GM23338 (cell line): ENCODE measurements around the gene BPIFB6. TPM values are rescaled to one million over a fixed set of nuclear protein-coding genes. Genes with fewer than 3 reads are reported as not detected.

Source experiments
- ATAC-seq: fragments of 200-7000 bp; cut with Tn5 transposase; 3 replicates; pipeline ENCODE4 v1.9.1; 2020
- DNase-seq: peaks from one replicate; pipeline ENCODE4 v3.0.0-alpha.2; 2015; ENCODE audit warnings: low spot score
- H2AFZ ChIP-seq: fragments of 200-600 bp; sonication (generic); 2 replicates; pipeline ENCODE4 v1.8.0; 2016; ENCODE audit warnings: antibody characterized with exemption, mild to moderate bottlenecking, moderate library complexity
- H3F3A ChIP-seq: fragments of 200-600 bp; sonication (generic); replicated peaks from 2 replicates; pipeline ENCODE4 v1.8.0; 2017; ENCODE audit warnings: antibody characterized with exemption, mixed run types, low read depth
- H3K27ac ChIP-seq: fragments of 200-600 bp; sonication (generic); 2 replicates; pipeline ENCODE4 v1.6.1; 2016; ENCODE audit warnings: low read depth
- H3K27me3 ChIP-seq: fragments of 200-600 bp; sonication (generic); 2 replicates; pipeline ENCODE4 v1.8.0; 2016; ENCODE audit warnings: mild to moderate bottlenecking, mixed run types, moderate library complexity; ENCODE audit not compliant: insufficient read depth
- H3K36me3 ChIP-seq: fragments of 200-600 bp; sonication (generic); 2 replicates; pipeline ENCODE4 v1.8.0; 2016; ENCODE audit warnings: mild to moderate bottlenecking; ENCODE audit not compliant: insufficient read depth
- H3K4me1 ChIP-seq: fragments of 200-600 bp; sonication (generic); 2 replicates; pipeline ENCODE4 v1.8.0; 2016; ENCODE audit warnings: mild to moderate bottlenecking, moderate library complexity; ENCODE audit not compliant: insufficient read depth
- H3K4me2 ChIP-seq: fragments of 200-600 bp; sonication (generic); 2 replicates; pipeline ENCODE4 v1.7.1; 2017; ENCODE audit warnings: mixed run types
- H3K4me3 ChIP-seq: fragments of 200-600 bp; sonication (generic); 2 replicates; pipeline ENCODE4 v1.6.1; 2016; ENCODE audit warnings: mixed run types
- H3K79me2 ChIP-seq: fragments of 200-600 bp; sonication (generic); replicated peaks from 2 replicates; pipeline ENCODE4 v1.8.0; 2017; ENCODE audit warnings: mild to moderate bottlenecking; ENCODE audit not compliant: insufficient read depth
- H3K9me2 ChIP-seq: fragments of 200-600 bp; sonication (generic); 2 replicates; pipeline ENCODE4 v1.8.0; 2017; ENCODE audit not compliant: insufficient read depth
- H4K20me1 ChIP-seq: fragments of 200-600 bp; sonication (generic); replicated peaks from 2 replicates; pipeline ENCODE4 v1.8.0; 2017; ENCODE audit warnings: mild to moderate bottlenecking; ENCODE audit not compliant: insufficient read depth
- H3K27ac Mint-ChIP-seq: 2 replicates; pipeline ENCODE4 v1.8.0; 2020; ENCODE audit warnings: inconsistent platforms, mild to moderate bottlenecking, moderate library complexity, mixed read lengths
- H3K27me3 Mint-ChIP-seq: 3 replicates; pipeline ENCODE4 v1.8.0; 2022; ENCODE audit warnings: low read depth, mild to moderate bottlenecking, moderate library complexity, mixed read lengths, inconsistent platforms; ENCODE audit not compliant: insufficient read depth, poor library complexity
- H3K36me3 Mint-ChIP-seq: 3 replicates; pipeline ENCODE4 v1.8.0; 2021; ENCODE audit warnings: low read depth, mild to moderate bottlenecking, inconsistent platforms, moderate library complexity, mixed read lengths
- H3K4me1 Mint-ChIP-seq: 3 replicates; pipeline ENCODE4 v1.8.0; 2020; ENCODE audit warnings: mild to moderate bottlenecking, inconsistent platforms, mixed read lengths
- H3K4me3 Mint-ChIP-seq: 3 replicates; pipeline ENCODE4 v1.8.0; 2021; ENCODE audit warnings: moderate library complexity, mild to moderate bottlenecking, inconsistent platforms, mixed read lengths
- H3K9me3 Mint-ChIP-seq: 3 replicates; pipeline ENCODE4 v1.8.0; 2020; ENCODE audit warnings: moderate library complexity, mild to moderate bottlenecking, inconsistent platforms, mixed read lengths
- CREB1 ChIP-seq: fragments of 250-450 bp; sonication (Bioruptor Pico); IDR thresholded peaks from 2 replicates; pipeline ENCODE4 v1.5.0; 2020; ENCODE audit warnings: low read depth, mild to moderate bottlenecking, moderate library complexity
- EZH2 ChIP-seq: fragments of 200-600 bp; sonication (generic); IDR thresholded peaks from one replicate; pipeline ENCODE4 v1.8.0; 2017; ENCODE audit warnings: antibody characterized with exemption, mild to moderate bottlenecking, low read depth; ENCODE audit not compliant: unreplicated experiment
- EZH2phosphoT487 ChIP-seq: fragments of 200-600 bp; sonication (generic); IDR thresholded peaks from one replicate; pipeline ENCODE4 v1.8.1; 2018; ENCODE audit warnings: antibody characterized with exemption; ENCODE audit not compliant: unreplicated experiment
- JUNB ChIP-seq: IDR thresholded peaks from one replicate; pipeline ENCODE4 v1.6.1; 2016; ENCODE audit warnings: antibody characterized with exemption; ENCODE audit not compliant: unreplicated experiment
- NANOG ChIP-seq: IDR thresholded peaks from 2 replicates; pipeline ENCODE4 v1.6.1; 2016; ENCODE audit warnings: antibody characterized with exemption, borderline replicate concordance
- POLR2AphosphoS5 ChIP-seq: IDR thresholded peaks from 2 replicates; pipeline ENCODE4 v1.6.1; 2016; ENCODE audit warnings: antibody characterized with exemption, low read depth
- STAT1 ChIP-seq: IDR thresholded peaks from one replicate; pipeline ENCODE4 v1.6.1; 2016; ENCODE audit warnings: antibody characterized with exemption; ENCODE audit not compliant: unreplicated experiment
- ZNF114 ChIP-seq: fragments of 250-450 bp; sonication (Bioruptor Pico); IDR thresholded peaks from 2 replicates; pipeline ENCODE4 v1.5.0; 2020; ENCODE audit warnings: mild to moderate bottlenecking, moderate library complexity
- ZNF331 ChIP-seq: fragments of 250-450 bp; sonication (Bioruptor Pico); IDR thresholded peaks from 2 replicates; pipeline ENCODE4 v1.5.0; 2020; ENCODE audit warnings: low read depth, mild to moderate bottlenecking, moderate library complexity
- polyA plus RNA-seq: library from polyadenylated mRNA; unstranded; fragments of >200 nt; fragmentation: Nextera tagmentation; extraction: Ambion mirVana; gene quantifications from 2 replicates; pipeline ENCODE4 v1.2.1, GENCODE V29; 2016
- total RNA-seq: library from RNA; depleted of rRNA; stranded (reverse); fragments of >200 nt; shearing (Covaris generic); gene quantifications from 2 replicates; pipeline ENCODE4 v1.2.3, GENCODE V29; 2014
- TF ChIP-seq, protein P1 (sequence below), 2 experiments: fragments of 200-600 bp in 1 of 2; sonication (generic) in 1 of 2; conservative IDR thresholded peaks; 2 replicates each; pipeline versions ENCODE4 v1.5.1 to v1.6.1; 2016 to 2017; ENCODE audit warnings: antibody characterized with exemption in 2 of 2, low read depth in 2 of 2, mild to moderate bottlenecking in 2 of 2, moderate library complexity in 1 of 2
- TF ChIP-seq, protein P2 (sequence below): IDR thresholded peaks from 2 replicates; pipeline ENCODE4 v1.6.1; 2016; ENCODE audit warnings: antibody characterized with exemption
- TF ChIP-seq, protein P3 (sequence below): fragments of 250-450 bp; sonication (Bioruptor Pico); IDR thresholded peaks from 2 replicates; pipeline ENCODE4 v1.5.0; 2020; ENCODE audit warnings: mild to moderate bottlenecking, moderate library complexity

Gene BPIFB6
- total and polyA plus RNA-seq, 2 experiments from 2014 or later = not detected

DNA sequence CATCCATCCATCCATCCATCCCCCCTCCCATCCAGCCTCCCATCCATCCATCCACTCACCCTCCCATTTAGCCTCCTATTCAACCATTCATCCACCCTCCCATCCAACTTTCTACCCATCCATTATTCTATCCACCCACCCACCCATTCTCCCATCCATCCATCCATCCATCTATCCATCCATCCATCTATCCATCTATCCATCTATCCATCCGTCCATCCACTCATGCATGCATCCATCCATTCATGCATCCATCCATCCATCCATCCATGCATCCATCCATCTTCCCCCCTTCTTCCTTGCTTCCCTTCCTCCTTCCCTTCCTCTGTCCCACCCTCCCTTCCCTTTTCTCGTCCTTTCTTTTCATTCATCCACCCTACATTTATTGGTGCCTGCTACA is 43.2 kb downstream of the BPIFB6 start:
- Histone ChIP-seq H3K27ac (no peak overlapping the region), H3K9me2 (no peaks in the 10 kb centered on the region), H3F3A (no peaks in the 10 kb centered on the region), H4K20me1 (no peaks in the 10 kb centered on the region), H2AFZ (no peak overlapping the region), H3K4me3 (no peak overlapping the region), H3K4me2 (no peak overlapping the region), H3K4me1 (no peaks in the 10 kb centered on the region), H3K36me3 (no peaks in the 10 kb centered on the region), H3K79me2 (no peaks in the 10 kb centered on the region), H3K27me3 (no peaks in the 10 kb centered on the region)
- Mint-ChIP-seq H3K4me3 (no peak overlapping the region), H3K9me3 (no peaks in the 10 kb centered on the region; the same call in 2 of the 3 replicates), H3K36me3 (no peaks in the 10 kb centered on the region), H3K27me3 (no peaks in the 10 kb centered on the region), H3K4me1 (no peaks in the 10 kb centered on the region), H3K27ac (no peak overlapping the region)
- no peak for DNase-seq
- ATAC-seq = no peak
- TF ChIP-seq, protein P1, sequence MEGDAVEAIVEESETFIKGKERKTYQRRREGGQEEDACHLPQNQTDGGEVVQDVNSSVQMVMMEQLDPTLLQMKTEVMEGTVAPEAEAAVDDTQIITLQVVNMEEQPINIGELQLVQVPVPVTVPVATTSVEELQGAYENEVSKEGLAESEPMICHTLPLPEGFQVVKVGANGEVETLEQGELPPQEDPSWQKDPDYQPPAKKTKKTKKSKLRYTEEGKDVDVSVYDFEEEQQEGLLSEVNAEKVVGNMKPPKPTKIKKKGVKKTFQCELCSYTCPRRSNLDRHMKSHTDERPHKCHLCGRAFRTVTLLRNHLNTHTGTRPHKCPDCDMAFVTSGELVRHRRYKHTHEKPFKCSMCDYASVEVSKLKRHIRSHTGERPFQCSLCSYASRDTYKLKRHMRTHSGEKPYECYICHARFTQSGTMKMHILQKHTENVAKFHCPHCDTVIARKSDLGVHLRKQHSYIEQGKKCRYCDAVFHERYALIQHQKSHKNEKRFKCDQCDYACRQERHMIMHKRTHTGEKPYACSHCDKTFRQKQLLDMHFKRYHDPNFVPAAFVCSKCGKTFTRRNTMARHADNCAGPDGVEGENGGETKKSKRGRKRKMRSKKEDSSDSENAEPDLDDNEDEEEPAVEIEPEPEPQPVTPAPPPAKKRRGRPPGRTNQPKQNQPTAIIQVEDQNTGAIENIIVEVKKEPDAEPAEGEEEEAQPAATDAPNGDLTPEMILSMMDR (conservative IDR thresholded peaks at IDR 0.05; ENCODE audit: low read depth in 2 of 2) = no peak
- TF ChIP-seq STAT1 (no peak), EZH2phosphoT487 (no peak), POLR2AphosphoS5 (no peak), EZH2 (no peak), ZNF331 (CRISPR knock-in tag) (no peak), JUNB (no peak), NANOG (no peak), CREB1 (CRISPR knock-in tag) (no peak), ZNF114 (CRISPR knock-in tag) (no peak)
- TF ChIP-seq, protein P2, sequence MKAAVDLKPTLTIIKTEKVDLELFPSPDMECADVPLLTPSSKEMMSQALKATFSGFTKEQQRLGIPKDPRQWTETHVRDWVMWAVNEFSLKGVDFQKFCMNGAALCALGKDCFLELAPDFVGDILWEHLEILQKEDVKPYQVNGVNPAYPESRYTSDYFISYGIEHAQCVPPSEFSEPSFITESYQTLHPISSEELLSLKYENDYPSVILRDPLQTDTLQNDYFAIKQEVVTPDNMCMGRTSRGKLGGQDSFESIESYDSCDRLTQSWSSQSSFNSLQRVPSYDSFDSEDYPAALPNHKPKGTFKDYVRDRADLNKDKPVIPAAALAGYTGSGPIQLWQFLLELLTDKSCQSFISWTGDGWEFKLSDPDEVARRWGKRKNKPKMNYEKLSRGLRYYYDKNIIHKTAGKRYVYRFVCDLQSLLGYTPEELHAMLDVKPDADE = no peak
- TF ChIP-seq, protein P3, sequence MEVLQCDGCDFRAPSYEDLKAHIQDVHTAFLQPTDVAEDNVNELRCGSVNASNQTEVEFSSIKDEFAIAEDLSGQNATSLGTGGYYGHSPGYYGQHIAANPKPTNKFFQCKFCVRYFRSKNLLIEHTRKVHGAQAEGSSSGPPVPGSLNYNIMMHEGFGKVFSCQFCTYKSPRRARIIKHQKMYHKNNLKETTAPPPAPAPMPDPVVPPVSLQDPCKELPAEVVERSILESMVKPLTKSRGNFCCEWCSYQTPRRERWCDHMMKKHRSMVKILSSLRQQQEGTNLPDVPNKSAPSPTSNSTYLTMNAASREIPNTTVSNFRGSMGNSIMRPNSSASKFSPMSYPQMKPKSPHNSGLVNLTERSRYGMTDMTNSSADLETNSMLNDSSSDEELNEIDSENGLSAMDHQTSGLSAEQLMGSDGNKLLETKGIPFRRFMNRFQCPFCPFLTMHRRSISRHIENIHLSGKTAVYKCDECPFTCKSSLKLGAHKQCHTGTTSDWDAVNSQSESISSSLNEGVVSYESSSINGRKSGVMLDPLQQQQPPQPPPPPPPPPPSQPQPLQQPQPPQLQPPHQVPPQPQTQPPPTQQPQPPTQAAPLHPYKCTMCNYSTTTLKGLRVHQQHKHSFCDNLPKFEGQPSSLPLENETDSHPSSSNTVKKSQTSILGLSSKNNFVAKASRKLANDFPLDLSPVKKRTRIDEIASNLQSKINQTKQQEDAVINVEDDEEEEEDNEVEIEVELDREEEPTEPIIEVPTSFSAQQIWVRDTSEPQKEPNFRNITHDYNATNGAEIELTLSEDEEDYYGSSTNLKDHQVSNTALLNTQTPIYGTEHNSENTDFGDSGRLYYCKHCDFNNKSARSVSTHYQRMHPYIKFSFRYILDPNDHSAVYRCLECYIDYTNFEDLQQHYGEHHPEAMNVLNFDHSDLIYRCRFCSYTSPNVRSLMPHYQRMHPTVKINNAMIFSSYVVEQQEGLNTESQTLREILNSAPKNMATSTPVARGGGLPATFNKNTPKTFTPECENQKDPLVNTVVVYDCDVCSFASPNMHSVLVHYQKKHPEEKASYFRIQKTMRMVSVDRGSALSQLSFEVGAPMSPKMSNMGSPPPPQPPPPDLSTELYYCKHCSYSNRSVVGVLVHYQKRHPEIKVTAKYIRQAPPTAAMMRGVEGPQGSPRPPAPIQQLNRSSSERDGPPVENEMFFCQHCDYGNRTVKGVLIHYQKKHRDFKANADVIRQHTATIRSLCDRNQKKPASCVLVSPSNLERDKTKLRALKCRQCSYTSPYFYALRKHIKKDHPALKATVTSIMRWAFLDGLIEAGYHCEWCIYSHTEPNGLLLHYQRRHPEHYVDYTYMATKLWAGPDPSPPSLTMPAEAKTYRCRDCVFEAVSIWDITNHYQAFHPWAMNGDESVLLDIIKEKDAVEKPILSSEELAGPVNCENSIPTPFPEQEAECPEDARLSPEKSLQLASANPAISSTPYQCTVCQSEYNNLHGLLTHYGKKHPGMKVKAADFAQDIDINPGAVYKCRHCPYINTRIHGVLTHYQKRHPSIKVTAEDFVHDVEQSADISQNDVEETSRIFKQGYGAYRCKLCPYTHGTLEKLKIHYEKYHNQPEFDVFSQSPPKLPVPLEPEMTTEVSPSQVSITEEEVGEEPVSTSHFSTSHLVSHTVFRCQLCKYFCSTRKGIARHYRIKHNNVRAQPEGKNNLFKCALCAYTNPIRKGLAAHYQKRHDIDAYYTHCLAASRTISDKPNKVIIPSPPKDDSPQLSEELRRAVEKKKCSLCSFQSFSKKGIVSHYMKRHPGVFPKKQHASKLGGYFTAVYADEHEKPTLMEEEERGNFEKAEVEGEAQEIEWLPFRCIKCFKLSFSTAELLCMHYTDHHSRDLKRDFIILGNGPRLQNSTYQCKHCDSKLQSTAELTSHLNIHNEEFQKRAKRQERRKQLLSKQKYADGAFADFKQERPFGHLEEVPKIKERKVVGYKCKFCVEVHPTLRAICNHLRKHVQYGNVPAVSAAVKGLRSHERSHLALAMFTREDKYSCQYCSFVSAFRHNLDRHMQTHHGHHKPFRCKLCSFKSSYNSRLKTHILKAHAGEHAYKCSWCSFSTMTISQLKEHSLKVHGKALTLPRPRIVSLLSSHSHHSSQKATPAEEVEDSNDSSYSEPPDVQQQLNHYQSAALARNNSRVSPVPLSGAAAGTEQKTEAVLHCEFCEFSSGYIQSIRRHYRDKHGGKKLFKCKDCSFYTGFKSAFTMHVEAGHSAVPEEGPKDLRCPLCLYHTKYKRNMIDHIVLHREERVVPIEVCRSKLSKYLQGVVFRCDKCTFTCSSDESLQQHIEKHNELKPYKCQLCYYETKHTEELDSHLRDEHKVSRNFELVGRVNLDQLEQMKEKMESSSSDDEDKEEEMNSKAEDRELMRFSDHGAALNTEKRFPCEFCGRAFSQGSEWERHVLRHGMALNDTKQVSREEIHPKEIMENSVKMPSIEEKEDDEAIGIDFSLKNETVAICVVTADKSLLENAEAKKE (CRISPR knock-in tag) = no peak
